ENCODE data around the gene RFTN1. TPM values are rescaled to one million over a fixed set of nuclear protein-coding genes. Genes with fewer than 3 reads are reported as not detected.

Gene RFTN1
- total and polyA plus RNA-seq, 2 donors (not counting 1 experiment from before 2014, with no cell fraction given), result 32.4 to 156 TPM

DNA sequence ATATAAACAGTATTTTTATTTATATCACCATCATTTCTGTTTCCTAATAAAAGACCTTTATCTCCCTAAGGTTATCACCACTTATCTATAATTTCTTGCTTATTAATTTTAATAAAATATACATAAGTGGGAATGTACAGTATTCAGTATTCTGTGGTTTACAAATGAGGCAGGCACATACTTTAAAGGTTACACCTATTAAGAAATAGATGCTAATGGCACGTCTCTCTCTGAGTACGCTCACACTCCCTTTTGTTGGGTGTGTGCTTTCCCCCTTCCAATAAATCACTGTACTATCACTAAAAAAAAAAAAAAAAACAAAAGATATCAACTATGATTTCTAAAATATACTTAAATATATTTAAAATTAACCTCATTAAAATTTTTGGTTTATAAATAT is 239.6 kb downstream of the RFTN1 start:
- POLR2A ChIA-PET, result no interaction called here
- Histone ChIP-seq H3K27ac (ENCODE audit: low read length in 2 of 2) (no peak overlapping the region), H3K36me3 (replicated peaks in 1 of 2; ENCODE audit: control extremely low read depth in 1 of 2, control insufficient read depth in 1 of 2, extremely low read depth in 1 of 2, insufficient read depth in 2 of 2, low read length in 1 of 2) (peaks cover 9 to 24% of the 10 kb centered on the region in 2 experiments), H3K4me3 (ENCODE audit: control extremely low read depth in 1 of 5, extremely low read depth in 1 of 5, insufficient read depth in 1 of 5, low read depth in 2 of 5, low read length in 4 of 5) (no peak overlapping the region), H3K4me2 (replicated peaks; ENCODE audit: low read depth, low read length, poor library complexity, severe bottlenecking) (no peak overlapping the region), H4K20me1 (ENCODE audit: control insufficient read depth, insufficient read depth, low read length, poor library complexity, severe bottlenecking) (no peaks in the 10 kb centered on the region), H3K4me1 (ENCODE audit: control insufficient read depth in 2 of 2, insufficient read depth in 2 of 2, low read length in 2 of 2) (no peaks in the 10 kb centered on the region), H2AFZ (ENCODE audit: insufficient read depth, low read depth, low read length, poor library complexity, severe bottlenecking) (no peak overlapping the region), H3K9ac (ENCODE audit: low read length) (no peak overlapping the region), H3K79me2 (ENCODE audit: control insufficient read depth, insufficient read depth, low read length) (peaks cover 1% of the 10 kb centered on the region), H3K9me3 (ENCODE audit: control extremely low read depth in 1 of 3, control insufficient read depth in 2 of 3, insufficient read depth in 1 of 3, low read length in 2 of 3) (no peaks in the 10 kb centered on the region), H3K27me3 (replicated peaks in 1 of 4; ENCODE audit: control extremely low read depth in 1 of 4, control insufficient read depth in 3 of 4, insufficient read depth in 4 of 4, low read length in 3 of 4) (no peaks in the 10 kb centered on the region)
- no peaks in the 10 kb centered on the region for H3K4me1 Mint-ChIP-seq
- CTCF ChIA-PET, result interaction anchor here (1.6 kb wide), 1 partner anchor 276 kb away, joined by 4 read pairs; no protein-coding TSS in a partner anchor
- H3K9me3 Mint-ChIP-seq (ENCODE audit: insufficient read depth), result no peaks in the 10 kb centered on the region
- no peak for DNase-seq
- H3K27me3 Mint-ChIP-seq, result no peaks in the 10 kb centered on the region
- TF ChIP-seq EZH2 (IDR thresholded peaks at IDR 0.05; ENCODE audit: borderline replicate concordance, insufficient read depth, low read depth, low read length, poor library complexity, severe bottlenecking) (no peak), CTCF (IDR thresholded peaks at IDR 0.05) (no peak)
- no peak for ATAC-seq (ENCODE audit: low read depth)
- H3K4me3 Mint-ChIP-seq, result no peak overlapping the region
- intact Hi-C loops (cut with micrococcal nuclease), result no loop called here
- H3K27ac Mint-ChIP-seq, result no peak overlapping the region
- WGBS (ENCODE audit: insufficient coverage), result no CpG with 5 or more reads among the region's 2 CpGs

DNA sequence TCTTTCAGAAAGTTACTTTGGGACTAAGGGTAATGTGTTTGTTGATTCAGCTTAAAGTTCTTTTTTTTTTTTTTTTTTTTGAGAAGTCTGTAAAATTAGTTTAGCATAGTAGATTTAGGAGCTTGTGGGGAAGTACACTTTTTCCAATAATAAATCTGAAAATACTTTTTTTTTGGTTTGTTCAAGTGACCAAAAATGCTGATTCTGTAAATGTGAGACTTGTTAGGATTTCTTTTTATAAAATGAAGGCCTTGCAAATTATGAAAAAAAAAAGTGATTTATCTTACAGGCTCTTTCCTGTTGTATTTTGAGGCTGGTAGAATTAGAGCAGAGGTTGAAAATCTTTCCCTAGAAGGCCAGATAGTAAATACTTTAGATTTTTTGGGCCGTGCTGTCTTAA is 240.9 kb downstream of the RFTN1 start:
- Histone ChIP-seq H3K4me1 (ENCODE audit: control insufficient read depth in 2 of 2, insufficient read depth in 2 of 2, low read length in 2 of 2) (no peaks in the 10 kb centered on the region), H3K27ac (ENCODE audit: low read length in 2 of 2) (no peak overlapping the region), H2AFZ (ENCODE audit: insufficient read depth, low read depth, low read length, poor library complexity, severe bottlenecking) (no peak overlapping the region), H3K9ac (ENCODE audit: low read length) (no peak overlapping the region), H3K79me2 (ENCODE audit: control insufficient read depth, insufficient read depth, low read length) (peaks cover 12% of the 10 kb centered on the region), H3K9me3 (ENCODE audit: control extremely low read depth in 1 of 3, control insufficient read depth in 2 of 3, insufficient read depth in 1 of 3, low read length in 2 of 3) (no peaks in the 10 kb centered on the region), H4K20me1 (ENCODE audit: control insufficient read depth, insufficient read depth, low read length, poor library complexity, severe bottlenecking) (peaks cover 5% of the 10 kb centered on the region), H3K4me2 (replicated peaks; ENCODE audit: low read depth, low read length, poor library complexity, severe bottlenecking) (no peak overlapping the region), H3K36me3 (replicated peaks in 1 of 2; ENCODE audit: control extremely low read depth in 1 of 2, control insufficient read depth in 1 of 2, extremely low read depth in 1 of 2, insufficient read depth in 2 of 2, low read length in 1 of 2) (peaks cover 9 to 17% of the 10 kb centered on the region in 2 experiments), H3K27me3 (replicated peaks in 1 of 4; ENCODE audit: control extremely low read depth in 1 of 4, control insufficient read depth in 3 of 4, insufficient read depth in 4 of 4, low read length in 3 of 4) (no peaks in the 10 kb centered on the region), H3K4me3 (ENCODE audit: control extremely low read depth in 1 of 5, extremely low read depth in 1 of 5, insufficient read depth in 1 of 5, low read depth in 2 of 5, low read length in 4 of 5) (no peak overlapping the region)
- ChIA-PET POLR2A (no interaction called here), CTCF (interaction anchor here (1.0 to 6.3 kb wide), 6 partner anchors 8 to 280 kb away, joined by 3 to 76 read pairs (median 3); no protein-coding TSS in a partner anchor)
- TF ChIP-seq CTCF (IDR thresholded peaks at IDR 0.05), result no peak
- TF ChIP-seq EZH2 (IDR thresholded peaks at IDR 0.05; ENCODE audit: borderline replicate concordance, insufficient read depth, low read depth, low read length, poor library complexity, severe bottlenecking), result no peak
- no CpG with 5 or more reads among the region's 1 CpG for WGBS (ENCODE audit: insufficient coverage)
- Mint-ChIP-seq H3K27ac (no peak overlapping the region), H3K27me3 (no peaks in the 10 kb centered on the region), H3K9me3 (ENCODE audit: insufficient read depth) (no peaks in the 10 kb centered on the region), H3K4me3 (no peak overlapping the region), H3K4me1 (no peaks in the 10 kb centered on the region)
- no peak for ATAC-seq (ENCODE audit: low read depth)
- intact Hi-C loops (cut with micrococcal nuclease), result no loop called here
- DNase-seq, result no peak
